BE2C (cell line): ENCODE measurements around the gene CMTM1.
A peak's percentile ranks its signal among the peaks of the same experiment; 100 is the strongest.

Source experiments
- DNase-seq: peaks from one replicate; pipeline ENCODE4 v3.0.0-alpha.2; 2020
- H3K27me3 ChIP-seq: fragments of 250-450 bp; sonication (Bioruptor Pico); 2 replicates; pipeline ENCODE4 v1.5.1; 2020; ENCODE audit warnings: mild to moderate bottlenecking
- H3K36me3 ChIP-seq: fragments of 250-450 bp; sonication (Bioruptor Pico); 2 replicates; pipeline ENCODE4 v1.5.1; 2020; ENCODE audit warnings: mild to moderate bottlenecking
- H3K4me1 ChIP-seq: fragments of 250-450 bp; sonication (Bioruptor Pico); 2 replicates; pipeline ENCODE4 v1.5.1; 2020
- H3K4me3 ChIP-seq: 2 replicates; pipeline ENCODE4 v1.5.1; 2011; ENCODE audit warnings: low read depth, low read length
- H3K9me3 ChIP-seq: fragments of 250-450 bp; sonication (Bioruptor Pico); 2 replicates; pipeline ENCODE4 v1.5.1; 2020
- CTCF ChIP-seq: IDR thresholded peaks from 2 replicates; pipeline ENCODE4 v1.5.1; 2012; ENCODE audit warnings: mild to moderate bottlenecking, low read depth, low read length

Gene CMTM1

GRCh38 chr16:66549284-66550131 is 16.7 kb upstream of the CMTM1 start, which contains the start of gene TK2:
Gene TK2 (minus strand): TSS chr16:66550122. CDS start chr16:66550061, 61 bp downstream.
- Histone ChIP-seq H3K27me3 (no peaks in the 10 kb centered on the region), H3K36me3 (no peaks in the 10 kb centered on the region), H3K4me1 (no peaks in the 10 kb centered on the region; the same call in 1 of the 2 replicates)

GRCh38 chr16:66551348-66551759 is 14.9 kb upstream of the CMTM1 start:
- H3K9me3 ChIP-seq: no peaks in the 10 kb centered on the region
- H3K36me3 ChIP-seq: no peaks in the 10 kb centered on the region
- peak; percentile 51 for DNase-seq
- no peak overlapping the region for H3K4me3 ChIP-seq
- peak; percentile 43 for TF ChIP-seq CTCF
- H3K4me1 ChIP-seq: no peaks in the 10 kb centered on the region; the same call in 1 of the 2 replicates
- H3K27me3 ChIP-seq: no peaks in the 10 kb centered on the region

More at GRCh38 chr16:66549284-66550131, 16.7 kb upstream of the CMTM1 start, which contains the start of gene TK2:
- peak within 1 kb of the TSS; percentile 70 for H3K4me3 ChIP-seq
- TF ChIP-seq CTCF: no peak
- DNase-seq: peak; percentile 67
- H3K9me3 ChIP-seq: no peaks in the 10 kb centered on the region

- DNase-seq: no peak
- Histone ChIP-seq H3K4me3 (peak overlapping the region; percentile 60), H3K9me3 (no peaks in the 10 kb centered on the region), H3K4me1 (no peaks in the 10 kb centered on the region; the same call in 1 of the 2 replicates), H3K36me3 (no peaks in the 10 kb centered on the region), H3K27me3 (no peaks in the 10 kb centered on the region)
- no peak for TF ChIP-seq CTCF
These were observed 14.4 kb upstream of the CMTM1 start for GRCh38 chr16:66551788-66552285.

- H3K36me3 ChIP-seq: no peaks in the 10 kb centered on the region
- H3K4me1 ChIP-seq: no peaks in the 10 kb centered on the region; the same call in 1 of the 2 replicates
- no peaks in the 10 kb centered on the region for H3K9me3 ChIP-seq
- H3K4me3 ChIP-seq: peak within 1 kb of the TSS; percentile 60
- no peaks in the 10 kb centered on the region for H3K27me3 ChIP-seq
- peak; percentile 88 for DNase-seq
- TF ChIP-seq CTCF: no peak
These were observed 13.7 kb upstream of the CMTM1 start, which contains the start of gene CKLF for GRCh38 chr16:66552286-66553177. Gene CKLF (plus strand): TSS chr16:66552576. CDS start chr16:66552716, 140 bp downstream.

- Histone ChIP-seq H3K9me3 (no peaks in the 10 kb centered on the region), H3K27me3 (no peaks in the 10 kb centered on the region), H3K4me3 (peak overlapping the region; percentile 60), H3K36me3 (no peaks in the 10 kb centered on the region), H3K4me1 (no peaks in the 10 kb centered on the region; the same call in 1 of the 2 replicates)
- no peak for DNase-seq
- TF ChIP-seq CTCF: no peak
These were observed 13.0 kb upstream of the CMTM1 start for GRCh38 chr16:66553223-66553622.
